Ishikawa (cell line): ENCODE measurements around the gene SPATA2.

Source experiments
- CEBPB ChIP-seq: IDR thresholded peaks from 2 replicates; pipeline ENCODE4 v1.6.1; 2012
- CREB1 ChIP-seq: IDR thresholded peaks from 2 replicates; pipeline ENCODE4 v1.6.1; 2012; ENCODE audit warnings: low read depth
- EGR1 ChIP-seq: IDR thresholded peaks from 2 replicates; pipeline ENCODE4 v1.6.1; 2012
- EP300 ChIP-seq: IDR thresholded peaks from 2 replicates; pipeline ENCODE4 v1.6.1; 2012; ENCODE audit warnings: borderline replicate concordance
- FOXM1 ChIP-seq: IDR thresholded peaks from 2 replicates; pipeline ENCODE4 v1.6.1; 2012; ENCODE audit warnings: low read depth, borderline replicate concordance
- MAX ChIP-seq: IDR thresholded peaks from 2 replicates; pipeline ENCODE4 v1.6.1; 2012
- NFIC ChIP-seq: IDR thresholded peaks from 2 replicates; pipeline ENCODE4 v1.6.1; 2012
- RAD21 ChIP-seq: IDR thresholded peaks from 2 replicates; pipeline ENCODE4 v1.6.1; 2012; ENCODE audit warnings: low read depth
- REST ChIP-seq: IDR thresholded peaks from 2 replicates; pipeline ENCODE4 v1.6.1; 2012; ENCODE audit warnings: low read depth, mild to moderate bottlenecking
- TAF1 ChIP-seq: IDR thresholded peaks from 2 replicates; pipeline ENCODE4 v1.6.1; 2012; ENCODE audit warnings: low read depth, mild to moderate bottlenecking
- TCF12 ChIP-seq: IDR thresholded peaks from 2 replicates; pipeline ENCODE4 v1.6.1; 2012; ENCODE audit warnings: low read depth
- TEAD4 ChIP-seq: IDR thresholded peaks from 2 replicates; pipeline ENCODE4 v1.6.1; 2012
- USF1 ChIP-seq: IDR thresholded peaks from 2 replicates; pipeline ENCODE4 v1.6.1; 2012
- YY1 ChIP-seq: IDR thresholded peaks from 2 replicates; pipeline ENCODE4 v1.6.1; 2012; ENCODE audit warnings: low read depth
- ZBTB7A ChIP-seq: IDR thresholded peaks from 2 replicates; pipeline ENCODE4 v1.6.1; 2012; ENCODE audit warnings: low read depth

SPATA2 gene

GRCh38 chr20:49865559-49865958 lies 49.8 kb downstream of the SPATA2 start:
- TF ChIP-seq YY1 (no peak), CREB1 (no peak), RAD21 (no peak), NFIC (no peak), MAX (no peak), CEBPB (no peak), ZBTB7A (no peak), USF1 (no peak), TAF1 (no peak), FOXM1 (no peak), TCF12 (no peak), EGR1 (no peak), REST (no peak), EP300 (no peak), TEAD4 (no peak)

GRCh38 chr20:49863666-49864065 lies 51.7 kb downstream of the SPATA2 start:
- no peak for TF ChIP-seq EGR1
- TF ChIP-seq EP300: no peak
- TF ChIP-seq NFIC: no peak
- TF ChIP-seq REST: no peak
- no peak for TF ChIP-seq ZBTB7A
- no peak for TF ChIP-seq YY1
- no peak for TF ChIP-seq RAD21
- TF ChIP-seq FOXM1: no peak
- no peak for TF ChIP-seq CEBPB
- no peak for TF ChIP-seq USF1
- TF ChIP-seq CREB1: no peak
- no peak for TF ChIP-seq TCF12
- TF ChIP-seq TAF1: no peak
- no peak for TF ChIP-seq MAX
- TF ChIP-seq TEAD4: no peak

GRCh38 chr20:49862607-49863200 lies 52.6 kb downstream of the SPATA2 start:
- TF ChIP-seq EP300: no peak
- TF ChIP-seq CEBPB: no peak
- no peak for TF ChIP-seq REST
- no peak for TF ChIP-seq EGR1
- TF ChIP-seq USF1: no peak
- TF ChIP-seq NFIC: no peak
- no peak for TF ChIP-seq RAD21

- no peak for TF ChIP-seq TAF1
- no peak for TF ChIP-seq YY1
- no peak for TF ChIP-seq CEBPB
- TF ChIP-seq ZBTB7A: no peak
These were observed 55.5 kb downstream of the SPATA2 start for GRCh38 chr20:49859807-49860206.

GRCh38 chr20:49859011-49859410 lies 56.3 kb downstream of the SPATA2 start:
- TF ChIP-seq ZBTB7A (no peak), MAX (no peak)
